GM12878 (cell line): ENCODE data around the gene C1orf146.

Source experiments
- CREB1 ChIP-seq: IDR thresholded peaks from 2 replicates; pipeline ENCODE4 v1.6.1; 2012; ENCODE audit warnings: low read depth, mild to moderate bottlenecking, inconsistent platforms
- EZH2 ChIP-seq: IDR thresholded peaks from 2 replicates; pipeline ENCODE4 v1.6.1; 2012; ENCODE audit warnings: low read depth, mild to moderate bottlenecking, control low read depth, inconsistent platforms, low read length, borderline replicate concordance; ENCODE audit not compliant: control insufficient read depth
- RAD21 ChIP-seq: IDR thresholded peaks from 2 replicates; pipeline ENCODE4 v1.6.1; 2011; ENCODE audit warnings: mild to moderate bottlenecking, low read depth, low read length, moderate library complexity; ENCODE audit not compliant: insufficient read depth

- TF ChIP-seq CREB1 = no peak
- TF ChIP-seq EZH2 = no peak
- TF ChIP-seq RAD21 = no peak
Observed at GRCh38 chr1:92240034-92240433, 22.3 kb downstream of the C1orf146 start.
